H1 (cell line): ENCODE measurements around the gene ELMO3. TPM values are rescaled to one million over a fixed set of nuclear protein-coding genes. Genes with fewer than 3 reads are reported as not detected.

Source experiments
- CTCF ChIA-PET: fragments of 300-600 bp; sonication (Branson Sonifier 250); formaldehyde crosslinking; loops from one replicate; lab custom pipeline; 2021; ENCODE audit not compliant: partially characterized antibody; lab: Charles Lee
- POLR2A ChIA-PET: fragments of 300-600 bp; sonication (Branson Sonifier 250); formaldehyde crosslinking; loops from one replicate; lab custom pipeline; 2021; ENCODE audit warnings: inconsistent platforms; ENCODE audit not compliant: partially characterized antibody; lab: Charles Lee
- DNase-seq, 2 experiments: peaks; one replicate each; pipeline versions ENCODE4 v3.0.0 to v3.0.0-alpha.2; 2010 to 2022; ENCODE audit warnings: low spot score in 2 of 2, low read depth in 1 of 2, mixed read lengths in 1 of 2
- FAIRE-seq: peaks from 2 replicates; lab custom pipeline; 2011; peaks lifted over from hg19 to GRCh38; lab: Jason Lieb, UNC
- H2AFZ ChIP-seq: 2 replicates; pipeline ENCODE4 v1.8.1; 2012; ENCODE audit warnings: low read length, inconsistent platforms
- H2AK5ac ChIP-seq: 2 replicates; pipeline ENCODE4 v1.6.1; 2013; ENCODE audit warnings: low read depth, low read length
- H2BK120ac ChIP-seq: replicated peaks from 2 replicates; pipeline ENCODE3; 2013; ENCODE audit warnings: low read depth, low read length, inconsistent platforms
- H2BK12ac ChIP-seq: 2 replicates; pipeline ENCODE4 v1.6.1; 2013; ENCODE audit warnings: low read depth, low read length
- H2BK15ac ChIP-seq: 2 replicates; pipeline ENCODE4 v1.6.1; 2013; ENCODE audit warnings: low read length
- H2BK20ac ChIP-seq: 2 replicates; pipeline ENCODE4 v1.6.1; 2013; ENCODE audit warnings: low read length
- H2BK5ac ChIP-seq: 2 replicates; pipeline ENCODE4 v1.6.1; 2013; ENCODE audit warnings: low read depth, low read length
- H3K14ac ChIP-seq: 2 replicates; pipeline ENCODE4 v1.6.1; 2013; ENCODE audit warnings: inconsistent platforms; ENCODE audit not compliant: insufficient read length
- H3K18ac ChIP-seq: 2 replicates; pipeline ENCODE4 v1.6.1; 2013; ENCODE audit warnings: low read length; ENCODE audit errors: extremely low read depth
- H3K23ac ChIP-seq: 2 replicates; pipeline ENCODE4 v1.6.1; 2013; ENCODE audit warnings: inconsistent platforms; ENCODE audit not compliant: insufficient read length
- H3K23me2 ChIP-seq: 2 replicates; pipeline ENCODE4 v1.6.1; 2013; ENCODE audit warnings: low read depth, low read length
- H3K27ac ChIP-seq: 2 replicates; pipeline ENCODE4 v1.6.1; 2011; ENCODE audit warnings: low read depth, low read length, inconsistent platforms
- H3K27me3 ChIP-seq, 4 experiments: replicated peaks in 1 of 4; 1 replicate in 1 of 4; 2 replicates in 3 of 4; pipeline versions ENCODE4 v1.6.1 to v1.8.1; 2011 to 2013; ENCODE audit warnings: low read length in 3 of 4, mild to moderate bottlenecking in 3 of 4, inconsistent platforms in 2 of 4, mixed read lengths in 2 of 4, moderate library complexity in 1 of 4; ENCODE audit not compliant: control insufficient read depth in 3 of 4, insufficient read depth in 3 of 4; ENCODE audit errors: extremely low read depth in 1 of 4
- H3K36me3 ChIP-seq, 4 experiments: 2 replicates each; pipeline versions ENCODE4 v1.6.1 to v1.8.1; 2011 to 2013; ENCODE audit warnings: mild to moderate bottlenecking in 4 of 4, low read length in 3 of 4, moderate library complexity in 2 of 4, control low read depth in 1 of 4, inconsistent platforms in 1 of 4; ENCODE audit not compliant: insufficient read depth in 4 of 4, control insufficient read depth in 2 of 4
- H3K4ac ChIP-seq: replicated peaks from 2 replicates; pipeline ENCODE3; 2013; ENCODE audit warnings: low read length, low read depth, mixed read lengths, inconsistent platforms; ENCODE audit not compliant: insufficient read length
- H3K4me1 ChIP-seq, 4 experiments: replicated peaks in 1 of 4; 1 replicate in 1 of 4; 2 replicates in 3 of 4; pipeline versions ENCODE4 v1.6.1 to v1.8.1; 2011 to 2013; ENCODE audit warnings: low read length in 3 of 4, inconsistent platforms in 2 of 4, mixed read lengths in 1 of 4; ENCODE audit not compliant: insufficient read depth in 4 of 4, control insufficient read depth in 3 of 4
- H3K4me2 ChIP-seq, 2 experiments: 2 replicates each; pipeline versions ENCODE4 v1.6.1 to v1.8.1; 2011 to 2013; ENCODE audit warnings: low read depth in 2 of 2, low read length in 2 of 2, control low read depth in 1 of 2, inconsistent platforms in 1 of 2, mild to moderate bottlenecking in 1 of 2; ENCODE audit not compliant: insufficient read depth in 1 of 2
- H3K4me3 ChIP-seq, 4 experiments: fragments of 200-600, 300-600 bp in 1 of 4; sonication (generic), shearing (Covaris generic), sonication (Bioruptor Twin) in 1 of 4; 2 replicates each; pipeline versions ENCODE4 v1.5.1 to v1.8.1; 2011 to 2016; ENCODE audit warnings: low read length in 4 of 4, low read depth in 3 of 4, control low read depth in 2 of 4, inconsistent platforms in 2 of 4, mild to moderate bottlenecking in 2 of 4, mixed read lengths in 1 of 4, moderate library complexity in 1 of 4; ENCODE audit not compliant: insufficient read depth in 2 of 4; ENCODE audit errors: extremely low read depth in 1 of 4
- H3K56ac ChIP-seq: replicated peaks from 2 replicates; pipeline ENCODE3; 2013; ENCODE audit warnings: low read depth, mild to moderate bottlenecking, mixed read lengths, low read length, inconsistent platforms; ENCODE audit not compliant: insufficient read length
- H3K79me1 ChIP-seq: 2 replicates; pipeline ENCODE4 v1.6.1; 2013; ENCODE audit warnings: low read depth, low read length, control low read depth
- H3K79me2 ChIP-seq, 2 experiments: 2 replicates each; pipeline versions ENCODE4 v1.6.1 to v1.8.1; 2012 to 2013; ENCODE audit warnings: low read length in 2 of 2, mild to moderate bottlenecking in 2 of 2, inconsistent platforms in 1 of 2; ENCODE audit not compliant: insufficient read depth in 2 of 2, control insufficient read depth in 1 of 2
- H3K9ac ChIP-seq, 4 experiments: replicated peaks in 1 of 4; 1 replicate in 1 of 4; 2 replicates in 3 of 4; pipeline versions ENCODE4 v1.6.1 to v1.8.1; 2011 to 2013; ENCODE audit warnings: low read depth in 3 of 4, low read length in 3 of 4, control low read depth in 2 of 4, mild to moderate bottlenecking in 2 of 4, moderate library complexity in 2 of 4, inconsistent platforms in 1 of 4; ENCODE audit errors: extremely low read depth in 1 of 4
- H3K9me3 ChIP-seq, 2 experiments: 2 replicates each; pipeline versions ENCODE4 v1.6.1 to v1.8.1; 2012 to 2013; ENCODE audit warnings: mild to moderate bottlenecking in 2 of 2, moderate library complexity in 2 of 2, control low read depth in 1 of 2, inconsistent platforms in 1 of 2, low read depth in 1 of 2, low read length in 1 of 2, mixed read lengths in 1 of 2; ENCODE audit not compliant: insufficient read depth in 2 of 2
- H4K20me1 ChIP-seq, 2 experiments: replicated peaks in 1 of 2; 2 replicates each; pipeline versions ENCODE3 to v1.8.1; 2011 to 2013; ENCODE audit warnings: inconsistent platforms in 2 of 2, low read length in 2 of 2, mild to moderate bottlenecking in 1 of 2; ENCODE audit not compliant: insufficient read depth in 2 of 2, control insufficient read depth in 1 of 2
- H4K5ac ChIP-seq: 2 replicates; pipeline ENCODE4 v1.6.1; 2013; ENCODE audit warnings: low read length, low read depth, mixed read lengths, inconsistent platforms; ENCODE audit not compliant: insufficient read length
- H4K8ac ChIP-seq: 2 replicates; pipeline ENCODE4 v1.8.0; 2013; ENCODE audit warnings: mild to moderate bottlenecking, moderate library complexity, low read length, inconsistent platforms; ENCODE audit not compliant: insufficient read depth; ENCODE audit errors: extremely low read depth
- H4K91ac ChIP-seq: replicated peaks from 2 replicates; pipeline ENCODE3; 2013; ENCODE audit warnings: low read length, mixed read lengths, inconsistent platforms; ENCODE audit not compliant: insufficient read length
- NRF1 ChIP-seq: IDR thresholded peaks from 2 replicates; pipeline ENCODE4 v1.6.1; 2011; ENCODE audit warnings: mild to moderate bottlenecking, low read depth, low read length, improper control_type of control experiment
- POLR2A ChIP-seq, 2 experiments: IDR thresholded peaks; 1 replicate in 1 of 2; 2 replicates in 1 of 2; pipeline ENCODE4 v1.6.1; 2011; ENCODE audit warnings: low read depth in 2 of 2, low read length in 2 of 2, mild to moderate bottlenecking in 2 of 2; ENCODE audit errors: control extremely low read depth in 1 of 2
- POLR2AphosphoS5 ChIP-seq: IDR thresholded peaks from 2 replicates; pipeline ENCODE4 v1.6.1; 2011; ENCODE audit warnings: low read depth, low read length
- RNF2 ChIP-seq: fragments of 200-900, 300-1000 bp; sonication (generic); IDR thresholded peaks from 2 replicates; pipeline ENCODE4 v1.7.1; 2016; ENCODE audit warnings: borderline replicate concordance, low read depth, mild to moderate bottlenecking, antibody characterized with exemption, low read length; ENCODE audit not compliant: poor library complexity, severe bottlenecking; ENCODE audit errors: missing control alignments
- TEAD4 ChIP-seq: IDR thresholded peaks from 2 replicates; pipeline ENCODE4 v1.6.1; 2012; ENCODE audit warnings: low read depth, low read length, inconsistent platforms, mixed read lengths
- WGBS, 2 experiments: shearing (Covaris generic) in 1 of 2; methylation state at CpG; one replicate each; pipeline versions ENCODE4 v1.1.6 to v1.1.7; 2013 to 2015; ENCODE audit warnings: low lambda C conversion rate in 2 of 2, mixed read lengths in 2 of 2, inconsistent platforms in 1 of 2, low coverage in 1 of 2, missing lambda C conversion rate in 1 of 2; ENCODE audit not compliant: insufficient replicate concordance in 2 of 2, insufficient coverage in 1 of 2, insufficient read length in 1 of 2; ENCODE audit errors: extremely low coverage in 1 of 2, missing lambda C conversion rate in 1 of 2; 5-methylcytosine and 5-hydroxymethylcytosine counted together
- polyA plus RNA-seq, 7 experiments: library from polyadenylated mRNA; depleted of rRNA in 3 of 7; stranded (reverse) in 5 of 7; unstranded in 2 of 7; fragments of >200 nt in 5 of 7; fragments of 200-250 nt in 2 of 7; gene quantifications; 1 replicate in 5 of 7; 2 replicates in 1 of 7; 4 replicates in 1 of 7; pipeline versions ENCODE4 v1.2.1 to v1.2.3, GENCODE V29; 2011 to 2013; ENCODE audit warnings: missing spikeins in 2 of 7, mixed read lengths in 2 of 7
- total RNA-seq: library from RNA; stranded (reverse); fragmentation: NEBNext Ultra II Directional; extraction: Animal tissue kit (Norgen Biotek cat#: 25700); gene quantifications from 2 replicates; pipeline ENCODE4 v1.2.1, GENCODE V29; 2021
- TF ChIP-seq, protein P1 (sequence below): IDR thresholded peaks from 2 replicates; pipeline ENCODE4 v1.6.1; 2012; ENCODE audit warnings: low read length, inconsistent platforms

ELMO3 gene
- total and polyA plus RNA-seq, 2 of the 8 experiments (the other 6 are each of a cell fraction or from before 2014, with no cell fraction given), result 9.6 to 10.9 TPM

DNA sequence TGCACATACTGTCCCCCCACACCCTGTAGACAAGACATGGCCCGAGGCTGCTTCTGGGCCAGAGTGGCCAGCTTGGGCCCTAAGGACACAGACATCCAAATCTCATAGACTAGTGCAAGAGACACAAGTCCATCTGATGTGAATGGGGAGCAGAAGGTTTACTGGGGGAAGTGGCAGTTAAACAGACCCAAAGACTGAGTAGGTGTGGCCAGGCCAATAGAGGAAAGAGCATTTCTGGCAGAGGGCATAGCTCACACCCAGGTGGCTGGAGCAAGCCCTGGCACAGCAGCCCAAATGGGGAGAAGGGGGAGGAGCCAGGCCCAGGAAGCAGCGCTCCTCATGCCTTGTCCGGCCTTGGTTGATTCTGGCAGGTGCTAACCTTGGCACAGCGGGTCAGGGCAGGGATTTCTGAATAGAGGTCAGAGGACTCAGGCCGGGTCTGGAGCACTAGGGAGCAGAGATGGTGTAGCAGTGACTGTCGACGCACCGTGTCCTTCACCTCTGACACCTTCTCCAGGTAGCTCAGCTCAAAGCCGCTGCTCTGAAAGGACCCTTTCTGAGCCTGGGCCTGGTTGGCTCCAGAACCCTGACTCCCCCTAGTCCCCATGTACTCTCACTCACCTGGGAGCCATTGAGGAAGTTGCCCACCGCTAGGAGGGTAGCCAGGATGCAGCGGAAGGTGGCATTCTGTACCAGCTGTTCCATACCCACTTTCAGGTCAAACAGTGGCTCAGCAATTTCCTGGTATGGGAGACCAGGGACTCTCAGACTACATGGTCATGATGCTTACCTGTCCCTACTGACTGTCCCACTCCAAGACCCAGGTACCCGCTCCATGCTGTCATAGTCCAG is 32.1 kb downstream of the ELMO3 start:
- no peaks in the 10 kb centered on the region for H3K27me3 ChIP-seq
- DNase-seq (no peak), FAIRE-seq (no peak)
- no peaks in the 10 kb centered on the region for H3K9me3 ChIP-seq
- no peak overlapping the region for H3K14ac ChIP-seq
- no peak overlapping the region for H3K23ac ChIP-seq
- no peak overlapping the region for H3K9ac ChIP-seq
- H4K5ac ChIP-seq, result no peak overlapping the region
- no peak overlapping the region for H3K4ac ChIP-seq
- H3K79me1 ChIP-seq, result peaks cover under 1% of the 10 kb centered on the region
- peaks cover 17 to 43% (median 39%) of the 10 kb centered on the region in 4 experiments; a peak in 7 of 8 replicates for H3K36me3 ChIP-seq
- no peak overlapping the region for H2BK120ac ChIP-seq
- no peak overlapping the region for H3K18ac ChIP-seq
- H3K79me2 ChIP-seq, result peaks cover 0 to 13% of the 10 kb centered on the region in 2 experiments; a peak in 2 of 4 replicates
- H2BK20ac ChIP-seq, result no peak overlapping the region
- no peak overlapping the region for H3K4me2 ChIP-seq
- H3K27ac ChIP-seq, result no peak overlapping the region
- ChIA-PET POLR2A (interaction anchor here (0.7 to 11.2 kb wide), 5 partner anchors 14 to 44 kb away, joined by 3 to 111 read pairs (median 3); partner anchors contain the start of genes ELMO3, FHOD1 and SLC9A5), CTCF (interaction anchor here (0.6 to 1.6 kb wide), 8 partner anchors 9 to 123 kb away, joined by 3 to 5 read pairs (median 3); partner anchors contain the start of gene FHOD1)
- no peak overlapping the region; the same call in 1 of the 2 replicates for H4K8ac ChIP-seq
- peaks cover 5% of the 10 kb centered on the region for H3K23me2 ChIP-seq
- peaks cover 3 to 15% of the 10 kb centered on the region in 2 experiments for H4K20me1 ChIP-seq
- H2AFZ ChIP-seq, result no peak overlapping the region
- H3K56ac ChIP-seq, result no peak overlapping the region
- H2BK15ac ChIP-seq, result no peak overlapping the region
- TF ChIP-seq, protein P1, sequence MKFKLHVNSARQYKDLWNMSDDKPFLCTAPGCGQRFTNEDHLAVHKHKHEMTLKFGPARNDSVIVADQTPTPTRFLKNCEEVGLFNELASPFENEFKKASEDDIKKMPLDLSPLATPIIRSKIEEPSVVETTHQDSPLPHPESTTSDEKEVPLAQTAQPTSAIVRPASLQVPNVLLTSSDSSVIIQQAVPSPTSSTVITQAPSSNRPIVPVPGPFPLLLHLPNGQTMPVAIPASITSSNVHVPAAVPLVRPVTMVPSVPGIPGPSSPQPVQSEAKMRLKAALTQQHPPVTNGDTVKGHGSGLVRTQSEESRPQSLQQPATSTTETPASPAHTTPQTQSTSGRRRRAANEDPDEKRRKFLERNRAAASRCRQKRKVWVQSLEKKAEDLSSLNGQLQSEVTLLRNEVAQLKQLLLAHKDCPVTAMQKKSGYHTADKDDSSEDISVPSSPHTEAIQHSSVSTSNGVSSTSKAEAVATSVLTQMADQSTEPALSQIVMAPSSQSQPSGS, result no peak
- TF ChIP-seq TEAD4 (no peak), POLR2AphosphoS5 (peak; percentile 39), RNF2 (no peak), NRF1 (no peak), POLR2A (IDR thresholded peaks at IDR 0.05; ENCODE audit: control extremely low read depth in 1 of 2, low read depth in 2 of 2, low read length in 2 of 2) (peak in 1 of 2 experiments; percentile 67; a peak in 2 of 3 replicates)
- no peak overlapping the region for H3K4me3 ChIP-seq
- H2BK12ac ChIP-seq, result no peak overlapping the region
- H2AK5ac ChIP-seq, result no peak overlapping the region
- 93% methylated on average over 12 of the region's 12 CpGs; no CpG with 5 or more reads in 1 of the 2 experiments for WGBS, 2 experiments
- no peak overlapping the region for H4K91ac ChIP-seq
- H3K4me1 ChIP-seq, result peaks cover 0 to 6% (median 3%) of the 10 kb centered on the region in 4 experiments; a peak in 3 of 7 replicates
- no peak overlapping the region for H2BK5ac ChIP-seq
